ENCODE data around the gene SARS1.

The SARS1 gene

GRCh38 chr1:109229531-109230127, 15.9 kb downstream of the SARS1 start:
- no peak for DNase-seq

GRCh38 chr1:109231066-109231465, 17.3 kb downstream of the SARS1 start:
- no peak for DNase-seq

GRCh38 chr1:109235137-109235536, 21.4 kb downstream of the SARS1 start:
- no peak for DNase-seq

- DNase-seq = no peak
Measured at GRCh38 chr1:109237512-109237911, 23.8 kb downstream of the SARS1 start.

- DNase-seq = no peak
Measured at GRCh38 chr1:109238382-109238781, 24.7 kb downstream of the SARS1 start.

- no peak for DNase-seq
Measured at GRCh38 chr1:109239047-109239408, 25.3 kb downstream of the SARS1 start.

DNA sequence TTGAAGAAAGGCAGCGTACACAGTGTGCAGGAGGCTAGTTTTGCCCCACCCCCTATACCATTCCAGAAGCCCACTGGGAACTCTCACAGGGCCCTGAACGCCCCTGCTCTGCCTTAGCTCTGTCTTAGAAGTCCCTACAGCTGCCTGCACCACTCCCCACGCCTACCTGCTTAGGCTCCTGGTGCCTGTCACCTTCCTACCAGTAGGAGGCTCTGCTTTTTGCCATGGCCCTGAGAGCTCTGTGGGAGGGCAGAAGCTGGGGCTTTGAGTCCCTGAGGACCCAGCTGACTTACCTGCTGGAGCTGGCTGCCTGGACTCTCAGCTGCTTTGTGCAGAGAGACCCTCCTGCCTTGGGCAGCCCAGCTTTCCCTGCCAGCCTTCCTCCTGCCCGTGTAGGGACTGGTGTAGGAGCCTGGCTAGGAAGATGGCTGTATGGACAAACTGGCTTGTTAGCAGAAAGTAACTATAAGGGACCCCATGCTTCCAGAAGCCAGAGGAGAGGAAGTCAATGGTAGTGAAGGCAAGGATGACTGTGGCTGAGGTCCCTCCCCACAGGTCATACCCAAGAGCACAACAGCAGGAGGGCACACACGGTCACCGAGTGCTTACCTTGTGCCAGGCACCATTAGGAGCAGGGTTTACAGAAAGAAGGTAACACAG, 25.8 kb downstream of the SARS1 start:
- DNase-seq = peak; percentile 46

DNA sequence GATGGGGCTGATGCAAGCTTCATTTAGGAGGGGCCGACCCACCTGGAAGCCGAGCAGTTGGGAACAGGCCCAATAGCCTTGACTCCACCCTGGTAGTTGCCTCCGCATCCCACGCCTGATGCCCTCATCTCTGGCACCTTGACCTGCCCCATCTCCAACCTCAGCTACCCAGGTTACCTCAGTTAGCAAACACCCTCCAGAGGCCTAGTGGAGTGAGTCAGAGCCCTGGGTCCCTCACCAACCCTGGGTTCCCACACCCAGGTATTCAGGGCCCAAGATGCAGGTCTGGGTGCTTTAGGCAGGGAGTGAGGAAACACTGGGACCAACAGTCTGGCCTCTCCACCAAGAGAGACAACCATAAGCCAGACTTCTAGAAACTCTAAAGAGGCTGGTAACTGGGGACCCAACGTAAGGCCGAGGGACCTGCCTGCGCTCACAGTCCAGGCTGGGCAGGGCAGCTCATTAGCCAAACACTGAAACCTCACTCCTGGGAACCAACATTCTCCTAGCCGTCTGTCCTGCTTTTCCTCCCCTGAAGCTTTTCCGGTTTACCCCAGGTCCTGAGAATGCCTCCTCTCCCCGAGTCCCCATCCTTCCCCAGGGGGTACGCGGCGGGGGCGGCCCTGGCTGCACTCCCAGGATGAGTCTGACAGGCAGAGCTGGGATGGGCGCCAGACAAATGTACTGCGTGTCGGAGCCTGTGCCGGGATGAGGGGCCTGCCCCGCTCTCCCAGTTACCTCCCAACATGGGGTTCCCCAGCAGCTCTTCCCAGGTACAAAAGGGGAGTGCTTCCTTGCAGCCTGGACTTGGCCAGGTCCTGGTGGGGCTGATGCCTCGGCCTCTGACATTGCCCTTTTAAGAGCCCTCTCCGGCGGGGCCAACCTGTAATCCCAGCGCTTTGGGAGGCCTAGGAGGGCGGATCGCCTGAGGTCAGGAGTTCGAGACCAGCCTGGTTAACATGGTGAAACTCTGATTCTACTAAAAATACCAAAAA, 26.7 kb downstream of the SARS1 start:
- DNase-seq = peak; percentile 83

DNA sequence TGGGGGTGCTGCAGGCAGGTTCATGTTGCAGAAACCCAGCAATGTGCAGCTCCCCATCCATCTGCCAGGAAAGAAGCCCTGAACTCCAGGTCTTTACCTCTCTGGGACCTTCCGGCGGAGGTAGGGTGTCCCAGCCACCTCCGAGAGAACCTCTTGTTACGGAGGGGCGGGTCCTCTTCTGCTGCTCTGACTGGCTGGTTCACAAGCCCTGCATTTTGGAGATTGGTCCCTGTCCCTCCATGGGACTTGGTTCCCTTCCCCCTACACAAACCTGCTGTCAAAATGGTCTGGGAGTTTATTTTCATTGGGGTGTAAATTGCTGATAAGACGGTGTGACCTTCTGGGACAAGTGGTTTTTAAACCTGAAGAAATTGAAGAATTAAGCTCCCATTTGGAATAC, 27.6 kb downstream of the SARS1 start:
- no peak for DNase-seq

DNA sequence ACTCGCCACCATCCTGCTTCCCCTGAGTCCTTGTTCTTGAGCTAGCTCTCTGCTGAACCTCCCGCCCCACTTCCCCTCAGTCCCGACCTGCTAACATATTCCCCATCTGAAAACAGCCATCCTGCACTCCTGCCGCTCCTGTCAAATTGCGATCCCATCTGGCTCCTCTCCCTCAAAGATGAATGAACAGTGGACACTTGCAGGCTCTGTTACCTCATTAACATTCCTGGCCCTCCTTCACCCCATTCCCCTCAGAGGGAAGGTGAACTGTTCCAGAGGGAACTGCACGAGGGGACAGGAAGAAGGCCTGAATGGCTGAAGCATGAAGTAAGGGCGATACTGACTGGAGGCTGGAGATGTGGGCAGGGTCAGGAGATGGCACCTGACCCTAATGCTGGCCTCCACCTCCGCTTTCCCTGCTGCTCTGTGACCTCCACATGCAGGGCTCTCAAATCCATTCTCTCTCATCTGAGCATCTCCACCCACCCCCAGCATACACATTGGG, 28.2 kb downstream of the SARS1 start:
- DNase-seq = no peak

GRCh38 chr1:109242387-109242786, 28.7 kb downstream of the SARS1 start:
- no peak for DNase-seq

- DNase-seq = no peak
Measured at GRCh38 chr1:109243221-109243620, 29.5 kb downstream of the SARS1 start.

GRCh38 chr1:109243860-109244552, 30.3 kb downstream of the SARS1 start:
- no peak for DNase-seq

GRCh38 chr1:109246141-109246551, 32.4 kb downstream of the SARS1 start:
- no peak for DNase-seq

DNA sequence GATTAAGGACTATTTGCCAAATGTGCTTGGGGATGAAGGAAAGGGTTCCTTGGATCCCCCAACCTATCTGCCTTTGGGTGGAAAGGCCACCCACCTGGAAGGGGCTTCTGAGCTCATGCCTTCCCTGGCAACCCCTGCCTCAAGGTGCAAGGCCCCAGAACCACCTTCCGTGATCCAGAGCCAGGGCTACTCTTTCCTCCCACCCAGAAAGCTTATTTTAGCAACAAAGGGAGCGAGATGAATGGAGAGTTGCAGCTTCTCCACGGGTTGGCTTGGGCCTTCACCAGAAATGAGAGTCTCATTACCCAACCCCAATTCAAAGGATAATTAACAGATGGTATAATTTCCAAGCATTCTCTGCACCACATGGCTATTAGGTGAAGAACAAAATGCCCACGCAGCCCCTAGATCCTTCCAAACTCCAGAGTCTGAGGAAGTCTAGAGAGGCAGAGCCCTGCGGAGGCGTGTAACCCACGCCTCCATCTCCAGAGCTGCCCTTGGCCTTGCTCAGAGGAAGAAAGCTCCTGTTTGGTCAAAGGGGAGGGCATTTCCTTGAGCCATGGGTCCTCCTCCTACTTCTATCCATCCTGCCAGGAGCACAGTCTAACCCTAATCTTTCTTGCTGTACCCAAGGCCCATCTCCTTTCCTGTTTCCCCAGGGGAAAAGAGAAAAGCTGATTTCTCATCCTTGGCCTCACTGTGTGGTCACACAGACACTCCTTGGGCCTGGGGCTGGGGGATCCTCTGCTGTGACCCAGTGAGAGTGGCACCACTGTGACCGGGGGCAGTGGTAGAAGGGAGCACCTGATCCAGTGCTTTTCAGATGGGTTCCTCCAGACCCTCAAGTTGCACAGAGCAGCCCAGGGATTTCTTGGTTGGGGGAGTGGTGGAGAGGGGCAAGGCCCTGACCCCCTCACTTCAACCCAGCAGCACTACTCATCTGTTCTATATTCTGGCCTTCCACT, 34.0 kb downstream of the SARS1 start:
- DNase-seq = no peak

DNA sequence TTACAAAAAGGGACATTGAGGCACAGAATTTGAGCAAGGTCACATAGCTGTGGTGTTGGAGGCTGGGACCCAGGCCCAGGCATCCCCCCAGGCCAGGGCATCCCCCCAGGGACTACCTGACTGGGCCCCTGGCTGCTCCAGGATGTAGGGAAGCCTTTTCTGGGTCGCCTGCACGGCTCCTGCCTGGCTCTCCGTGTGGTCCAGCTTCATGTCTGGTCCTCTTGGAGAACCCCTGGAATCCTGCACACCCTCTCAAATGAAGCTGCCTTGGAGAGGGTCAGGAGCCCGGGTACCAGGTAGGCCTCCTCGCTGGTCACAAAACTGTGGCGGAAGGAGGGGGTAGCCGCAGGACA, 34.7 kb downstream of the SARS1 start:
- DNase-seq = no peak

- DNase-seq = peak; percentile 61
Measured at GRCh38 chr1:109248797-109249629, 35.3 kb downstream of the SARS1 start, which contains the start of gene CELSR2. Gene CELSR2, plus strand, starts transcription at chr1:109249539. Its CDS starts 541 bp downstream, at chr1:109250080.

DNA sequence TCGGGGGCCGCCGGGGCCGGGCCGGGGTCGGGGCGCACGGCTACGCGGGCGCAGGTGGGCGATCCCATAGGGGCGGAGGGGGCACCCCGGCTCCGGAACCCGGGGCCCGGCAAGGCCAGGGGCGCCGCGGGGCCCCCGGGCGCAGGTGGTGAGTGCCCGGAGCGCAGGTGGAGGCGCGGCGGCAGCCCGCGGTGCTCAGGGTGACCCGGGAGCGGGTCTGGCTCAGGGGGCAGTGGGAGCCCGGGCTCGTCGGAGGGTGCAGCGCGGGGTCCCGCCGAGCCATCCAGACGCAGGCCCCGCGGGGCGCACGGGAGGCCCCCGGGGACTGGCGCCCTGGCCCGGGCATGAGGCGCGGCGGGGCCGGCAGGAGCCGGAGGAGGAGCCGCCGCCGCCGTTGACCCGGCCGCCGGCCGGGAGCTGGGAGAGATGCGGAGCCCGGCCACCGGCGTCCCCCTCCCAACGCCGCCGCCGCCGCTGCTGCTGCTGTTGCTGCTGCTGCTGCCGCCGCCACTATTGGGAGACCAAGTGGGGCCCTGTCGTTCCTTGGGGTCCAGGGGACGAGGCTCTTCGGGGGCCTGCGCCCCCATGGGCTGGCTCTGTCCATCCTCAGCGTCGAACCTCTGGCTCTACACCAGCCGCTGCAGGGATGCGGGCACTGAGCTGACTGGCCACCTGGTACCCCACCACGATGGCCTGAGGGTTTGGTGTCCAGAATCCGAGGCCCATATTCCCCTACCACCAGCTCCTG, 36.1 kb downstream of the SARS1 start:
- no peak for DNase-seq

DNA sequence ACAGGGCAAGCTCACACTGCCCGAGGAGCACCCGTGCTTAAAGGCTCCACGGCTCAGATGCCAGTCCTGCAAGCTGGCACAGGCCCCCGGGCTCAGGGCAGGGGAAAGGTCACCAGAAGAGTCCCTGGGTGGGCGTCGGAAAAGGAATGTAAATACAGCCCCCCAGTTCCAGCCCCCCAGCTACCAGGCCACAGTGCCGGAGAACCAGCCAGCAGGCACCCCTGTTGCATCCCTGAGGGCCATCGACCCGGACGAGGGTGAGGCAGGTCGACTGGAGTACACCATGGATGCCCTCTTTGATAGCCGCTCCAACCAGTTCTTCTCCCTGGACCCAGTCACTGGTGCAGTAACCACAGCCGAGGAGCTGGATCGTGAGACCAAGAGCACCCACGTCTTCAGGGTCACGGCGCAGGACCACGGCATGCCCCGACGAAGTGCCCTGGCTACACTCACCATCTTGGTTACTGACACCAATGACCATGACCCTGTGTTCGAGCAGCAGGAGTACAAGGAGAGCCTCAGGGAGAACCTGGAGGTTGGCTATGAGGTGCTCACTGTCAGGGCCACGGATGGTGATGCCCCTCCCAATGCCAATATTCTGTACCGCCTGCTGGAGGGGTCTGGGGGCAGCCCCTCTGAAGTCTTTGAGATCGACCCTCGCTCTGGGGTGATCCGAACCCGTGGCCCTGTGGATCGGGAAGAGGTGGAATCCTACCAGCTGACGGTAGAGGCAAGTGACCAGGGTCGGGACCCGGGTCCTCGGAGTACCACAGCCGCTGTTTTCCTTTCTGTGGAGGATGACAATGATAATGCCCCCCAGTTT, 36.9 kb downstream of the SARS1 start:
- no peak for DNase-seq

All from fibroblast of skin of right quadriceps (primary cell).